ENCODE results near the gene STPG3.

Gene STPG3

DNA sequence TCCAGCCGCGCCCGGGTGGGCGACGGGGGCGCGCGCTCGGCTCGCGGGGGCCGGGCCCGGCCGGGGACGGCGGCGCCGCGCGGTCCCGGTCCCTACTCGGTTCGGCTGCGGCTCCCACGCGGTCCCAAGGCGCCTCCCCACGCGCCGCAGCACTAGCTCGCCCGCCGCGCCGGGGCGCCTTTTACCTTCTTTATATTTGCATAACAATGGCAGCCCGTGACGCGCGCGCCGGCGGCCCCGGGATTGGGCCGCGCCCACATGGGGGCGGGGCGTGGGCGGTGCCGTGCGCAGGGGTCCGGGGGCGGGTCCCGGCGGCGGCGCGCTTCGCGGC, 51.0 kb downstream of the STPG3 start, which contains the start of gene NRARP:
Gene NRARP (minus strand): TSS at position 154 of the 331 bp plus-strand sequence. CDS start 343 bp downstream, outside the sequence.
- DNase-seq (ENCODE audit: low read depth): no peak
- H3K4me3 ChIP-seq (ENCODE audit: low read length): peak within 1 kb of the TSS; percentile 50
- TF ChIP-seq, protein P1, sequence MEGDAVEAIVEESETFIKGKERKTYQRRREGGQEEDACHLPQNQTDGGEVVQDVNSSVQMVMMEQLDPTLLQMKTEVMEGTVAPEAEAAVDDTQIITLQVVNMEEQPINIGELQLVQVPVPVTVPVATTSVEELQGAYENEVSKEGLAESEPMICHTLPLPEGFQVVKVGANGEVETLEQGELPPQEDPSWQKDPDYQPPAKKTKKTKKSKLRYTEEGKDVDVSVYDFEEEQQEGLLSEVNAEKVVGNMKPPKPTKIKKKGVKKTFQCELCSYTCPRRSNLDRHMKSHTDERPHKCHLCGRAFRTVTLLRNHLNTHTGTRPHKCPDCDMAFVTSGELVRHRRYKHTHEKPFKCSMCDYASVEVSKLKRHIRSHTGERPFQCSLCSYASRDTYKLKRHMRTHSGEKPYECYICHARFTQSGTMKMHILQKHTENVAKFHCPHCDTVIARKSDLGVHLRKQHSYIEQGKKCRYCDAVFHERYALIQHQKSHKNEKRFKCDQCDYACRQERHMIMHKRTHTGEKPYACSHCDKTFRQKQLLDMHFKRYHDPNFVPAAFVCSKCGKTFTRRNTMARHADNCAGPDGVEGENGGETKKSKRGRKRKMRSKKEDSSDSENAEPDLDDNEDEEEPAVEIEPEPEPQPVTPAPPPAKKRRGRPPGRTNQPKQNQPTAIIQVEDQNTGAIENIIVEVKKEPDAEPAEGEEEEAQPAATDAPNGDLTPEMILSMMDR (conservative IDR thresholded peaks at IDR 0.05; ENCODE audit: low read depth, low read length): no peak

DNA sequence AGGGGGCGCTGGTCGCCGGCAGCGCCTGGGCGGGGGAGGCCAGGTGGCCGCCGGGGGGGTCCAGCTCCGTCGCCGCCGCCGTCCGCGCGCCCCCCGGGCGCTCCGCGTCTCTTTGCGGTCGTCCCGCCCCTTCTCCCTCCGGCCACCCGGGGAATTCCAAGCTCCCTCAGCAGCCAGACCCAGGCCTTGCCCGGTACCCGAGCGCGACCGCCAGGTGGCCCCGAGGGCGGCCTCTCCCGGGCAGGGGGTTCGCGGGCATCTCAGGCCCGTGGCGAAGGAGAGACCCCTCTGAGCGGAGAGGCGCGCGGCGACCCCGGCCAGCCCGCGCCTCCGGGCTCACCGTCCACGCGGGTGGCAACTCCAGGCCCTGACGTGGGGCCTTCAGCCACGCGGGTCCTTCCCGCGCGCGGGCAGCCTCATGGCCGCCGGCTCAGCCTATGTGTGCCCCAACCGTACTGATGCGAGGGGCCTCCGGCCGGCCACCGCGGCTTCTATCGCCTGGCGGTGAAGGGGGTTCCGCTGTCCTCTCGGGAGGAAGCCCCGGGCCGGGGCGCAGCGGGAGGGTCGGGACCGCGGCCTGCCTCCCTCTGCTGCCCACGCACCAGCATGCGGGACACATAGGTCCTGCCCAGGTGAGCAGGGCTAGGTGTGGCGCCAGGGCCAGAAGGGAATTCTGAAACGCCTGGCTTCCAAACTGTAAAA, 51.5 kb downstream of the STPG3 start:
- no peak for DNase-seq (ENCODE audit: low read depth)
- peak overlapping the region; percentile 34 for H3K4me3 ChIP-seq (ENCODE audit: low read length)

More for the DNA sequence above, 51.5 kb downstream of the STPG3 start:
- TF ChIP-seq, protein P1 (conservative IDR thresholded peaks at IDR 0.05; ENCODE audit: low read depth, low read length): peak; percentile 64
